Lower leg skin (tissue), 3 donors: ENCODE results near the gene HNRNPU.

ENCODE experiments used
- POLR2A ChIP-seq, 2 donors: fragments of 450-650 bp; IDR thresholded peaks; one replicate each; pipeline ENCODE4 v1.6.1; 2016 to 2017; ENCODE audit warnings: antibody characterized with exemption in 2 of 2, mild to moderate bottlenecking in 1 of 2, moderate library complexity in 1 of 2
- TF ChIP-seq, protein P1 (sequence below), 3 donors: fragments of 450-650 bp; IDR thresholded peaks; one replicate each; pipeline ENCODE4 v1.5.1; 2016; ENCODE audit warnings: antibody characterized with exemption in 3 of 3, mild to moderate bottlenecking in 3 of 3, moderate library complexity in 2 of 3

DNA sequence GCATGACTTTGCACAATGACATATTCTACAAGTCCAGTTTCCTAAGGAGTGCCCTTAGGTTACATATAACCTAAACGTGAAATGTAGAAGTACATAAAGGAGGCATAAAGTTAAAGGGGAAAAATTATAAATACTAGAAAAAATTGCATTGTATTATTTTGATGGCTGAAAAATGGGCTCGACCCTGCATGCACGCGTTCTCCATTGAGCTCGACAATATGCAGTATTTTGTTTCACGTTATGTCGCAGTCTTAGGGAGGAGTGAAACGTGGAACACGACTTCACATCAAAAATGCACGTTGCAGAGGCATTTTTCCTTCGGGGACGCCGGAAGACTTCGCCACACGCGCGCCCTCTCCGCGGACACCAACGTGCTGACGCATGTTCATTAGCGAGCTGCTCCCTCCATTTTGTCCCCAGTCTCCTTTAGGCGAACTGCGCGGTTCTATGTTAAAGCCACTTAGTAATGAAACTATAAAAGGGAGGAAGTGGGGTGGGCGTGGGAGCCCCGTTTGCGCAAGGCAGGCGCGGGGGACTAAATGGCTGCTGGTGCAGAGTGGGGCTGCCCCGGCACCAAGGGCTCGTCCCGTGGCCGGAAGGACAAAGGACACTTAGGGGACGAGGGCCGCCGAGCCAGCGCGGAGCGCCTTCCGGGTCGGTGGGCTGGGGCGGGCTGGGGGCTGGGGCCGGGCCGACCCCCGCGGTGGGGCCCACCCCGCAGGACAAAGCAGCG, 29.6 kb downstream of the HNRNPU start:
- TF ChIP-seq POLR2A (IDR thresholded peaks at IDR 0.05): no peak
- TF ChIP-seq, protein P1, sequence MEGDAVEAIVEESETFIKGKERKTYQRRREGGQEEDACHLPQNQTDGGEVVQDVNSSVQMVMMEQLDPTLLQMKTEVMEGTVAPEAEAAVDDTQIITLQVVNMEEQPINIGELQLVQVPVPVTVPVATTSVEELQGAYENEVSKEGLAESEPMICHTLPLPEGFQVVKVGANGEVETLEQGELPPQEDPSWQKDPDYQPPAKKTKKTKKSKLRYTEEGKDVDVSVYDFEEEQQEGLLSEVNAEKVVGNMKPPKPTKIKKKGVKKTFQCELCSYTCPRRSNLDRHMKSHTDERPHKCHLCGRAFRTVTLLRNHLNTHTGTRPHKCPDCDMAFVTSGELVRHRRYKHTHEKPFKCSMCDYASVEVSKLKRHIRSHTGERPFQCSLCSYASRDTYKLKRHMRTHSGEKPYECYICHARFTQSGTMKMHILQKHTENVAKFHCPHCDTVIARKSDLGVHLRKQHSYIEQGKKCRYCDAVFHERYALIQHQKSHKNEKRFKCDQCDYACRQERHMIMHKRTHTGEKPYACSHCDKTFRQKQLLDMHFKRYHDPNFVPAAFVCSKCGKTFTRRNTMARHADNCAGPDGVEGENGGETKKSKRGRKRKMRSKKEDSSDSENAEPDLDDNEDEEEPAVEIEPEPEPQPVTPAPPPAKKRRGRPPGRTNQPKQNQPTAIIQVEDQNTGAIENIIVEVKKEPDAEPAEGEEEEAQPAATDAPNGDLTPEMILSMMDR (IDR thresholded peaks at IDR 0.05): no peak
